ENCODE measurements around the gene ENDOD1. TPM values are rescaled to one million over a fixed set of nuclear protein-coding genes. Genes with fewer than 3 reads are reported as not detected.
"Not testable (repeated sequence)": the region's sequence is repeated elsewhere in the genome, so short reads cannot be mapped to it uniquely, and the experiment has no call there.

ENDOD1 gene
- total and polyA plus RNA-seq, 4 donors: 2.2 to 35.6 (median 5.9) TPM

- H3K27ac ChIP-seq (ENCODE audit: low read depth in 1 of 2, low read length in 2 of 2): peak overlapping the region in 1 of 2 donors; percentile 23
- WGBS: 67% methylated on average over 6 of the region's 6 CpGs
- no peaks in the 10 kb centered on the region for H3K4me1 ChIP-seq (ENCODE audit: control insufficient read depth in 4 of 4, insufficient read depth in 4 of 4, low read length in 3 of 4)
- no peak overlapping the region for H3K9ac ChIP-seq (ENCODE audit: low read depth in 1 of 2, low read length in 2 of 2)
- no peak overlapping the region for H3K4me3 ChIP-seq (ENCODE audit: low read depth in 1 of 3, low read length in 3 of 3)
- no peak for TF ChIP-seq FOXA1 (IDR thresholded peaks at IDR 0.05)
- no peak for TF ChIP-seq REST (IDR thresholded peaks at IDR 0.05)
- no peak for TF ChIP-seq EGR1 (IDR thresholded peaks at IDR 0.05; ENCODE audit: low read depth in 2 of 2)
- no peak for TF ChIP-seq HNF4A (conservative IDR thresholded peaks at IDR 0.05)
- no peak for TF ChIP-seq JUND (IDR thresholded peaks at IDR 0.05)
- TF ChIP-seq ATF3 (IDR thresholded peaks at IDR 0.05): no peak
- TF ChIP-seq ZBTB33 (IDR thresholded peaks at IDR 0.05): no peak
- no peak for TF ChIP-seq GABPA (IDR thresholded peaks at IDR 0.05 in 1 of 2, conservative IDR thresholded peaks at IDR 0.05 in 1 of 2)
- TF ChIP-seq TAF1 (conservative IDR thresholded peaks at IDR 0.05): no peak
- DNase-seq (ENCODE audit: low spot score): no peak
- no peaks in the 10 kb centered on the region for H3K9me3 ChIP-seq (ENCODE audit: control insufficient read depth in 4 of 4, low read length in 3 of 4)
- H3K36me3 ChIP-seq (ENCODE audit: control insufficient read depth in 4 of 4, insufficient read depth in 3 of 4, low read depth in 1 of 4, low read length in 3 of 4): no peaks in the 10 kb centered on the region
- no peaks in the 10 kb centered on the region for H3K27me3 ChIP-seq (ENCODE audit: control insufficient read depth in 4 of 4, insufficient read depth in 4 of 4, low read length in 3 of 4)
Observed at GRCh38 chr11:95108671-95109551, 19.3 kb downstream of the ENDOD1 start.

DNA sequence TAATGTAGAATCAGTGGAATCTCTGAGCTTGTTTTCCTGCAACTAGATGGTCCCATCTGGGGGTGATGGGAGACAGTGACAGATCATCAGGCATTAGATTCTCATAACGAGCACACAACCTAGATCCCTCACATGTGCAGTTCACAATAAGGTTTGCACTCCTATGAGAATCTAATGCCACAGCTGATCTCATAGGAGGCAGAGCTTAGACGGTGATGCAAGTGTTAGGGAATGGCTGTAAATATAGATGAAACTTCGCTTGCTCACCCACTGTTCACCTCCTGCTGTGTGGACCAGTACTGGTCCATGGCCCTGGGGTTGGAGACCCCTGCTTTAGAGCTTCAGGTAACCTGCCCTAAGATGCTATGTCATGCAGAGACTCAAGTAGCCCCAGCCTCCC is 21.8 kb downstream of the ENDOD1 start:
- H3K27ac ChIP-seq (ENCODE audit: low read depth in 1 of 2, low read length in 2 of 2); H3K27me3 ChIP-seq (ENCODE audit: control insufficient read depth in 4 of 4, insufficient read depth in 4 of 4, low read length in 3 of 4); H3K4me1 ChIP-seq (ENCODE audit: control insufficient read depth in 4 of 4, insufficient read depth in 4 of 4, low read length in 3 of 4); H3K4me3 ChIP-seq (ENCODE audit: low read depth in 1 of 3, low read length in 3 of 3); H3K9ac ChIP-seq (ENCODE audit: low read depth in 1 of 2, low read length in 2 of 2); H3K9me3 ChIP-seq (ENCODE audit: control insufficient read depth in 4 of 4, low read length in 3 of 4); H3K36me3 ChIP-seq (ENCODE audit: control insufficient read depth in 4 of 4, insufficient read depth in 3 of 4, low read depth in 1 of 4, low read length in 3 of 4); DNase-seq (ENCODE audit: low spot score): not testable (repeated sequence)
- WGBS: 88% methylated on average over 3 of the region's 3 CpGs

DNA sequence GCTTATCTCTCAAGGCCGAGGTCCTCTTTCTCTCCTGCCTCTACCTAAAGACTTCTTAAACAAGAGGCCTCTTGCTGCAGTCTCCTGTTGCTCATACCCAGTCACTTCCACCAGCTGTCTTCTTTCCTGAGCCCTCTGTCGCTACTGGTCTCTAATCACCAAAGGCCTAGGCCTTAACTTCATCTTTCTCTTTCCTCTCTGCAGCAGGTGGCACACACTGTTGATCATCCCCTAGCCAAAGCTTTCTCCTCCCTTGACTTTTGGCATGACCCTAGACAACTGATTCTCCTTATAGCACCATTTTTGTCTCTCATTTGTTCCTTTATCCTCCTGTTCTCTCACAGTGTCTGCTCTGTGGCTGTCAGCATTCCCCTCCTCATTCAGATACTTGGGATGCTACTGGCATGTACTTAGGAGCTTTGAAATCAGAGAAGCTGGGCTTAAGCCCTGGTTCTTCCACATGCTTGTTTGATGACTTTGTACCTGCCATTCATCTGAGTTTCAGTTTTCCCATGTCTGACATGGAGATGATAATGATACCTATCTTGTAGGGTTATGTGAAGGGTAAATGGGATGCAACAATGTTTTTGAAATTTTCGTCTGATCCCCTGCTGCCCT is 22.4 kb downstream of the ENDOD1 start:
- H3K27ac ChIP-seq (ENCODE audit: low read depth in 1 of 2, low read length in 2 of 2): no peak overlapping the region
- DNase-seq (ENCODE audit: low spot score): no peak
- H3K4me3 ChIP-seq (ENCODE audit: low read depth in 1 of 3, low read length in 3 of 3): no peak overlapping the region
- no peaks in the 10 kb centered on the region for H3K27me3 ChIP-seq (ENCODE audit: control insufficient read depth in 4 of 4, insufficient read depth in 4 of 4, low read length in 3 of 4)
- H3K9me3 ChIP-seq (ENCODE audit: control insufficient read depth in 4 of 4, low read length in 3 of 4): no peaks in the 10 kb centered on the region
- no peak overlapping the region for H3K9ac ChIP-seq (ENCODE audit: low read depth in 1 of 2, low read length in 2 of 2)
- WGBS: 94% methylated on average over 3 of the region's 3 CpGs
- no peaks in the 10 kb centered on the region for H3K36me3 ChIP-seq (ENCODE audit: control insufficient read depth in 4 of 4, insufficient read depth in 3 of 4, low read depth in 1 of 4, low read length in 3 of 4)
- H3K4me1 ChIP-seq (ENCODE audit: control insufficient read depth in 4 of 4, insufficient read depth in 4 of 4, low read length in 3 of 4): no peaks in the 10 kb centered on the region
- TF ChIP-seq GABPA (IDR thresholded peaks at IDR 0.05 in 1 of 2, conservative IDR thresholded peaks at IDR 0.05 in 1 of 2) (no peak), RXRA (IDR thresholded peaks at IDR 0.05) (no peak), FOXA1 (IDR thresholded peaks at IDR 0.05) (no peak), ATF3 (IDR thresholded peaks at IDR 0.05) (no peak), TAF1 (conservative IDR thresholded peaks at IDR 0.05) (no peak), HNF4G (IDR thresholded peaks at IDR 0.05) (no peak), EGR1 (IDR thresholded peaks at IDR 0.05; ENCODE audit: low read depth in 2 of 2) (no peak), MAX (IDR thresholded peaks at IDR 0.05) (no peak), RAD21 (IDR thresholded peaks at IDR 0.05) (no peak), NR2F2 (IDR thresholded peaks at IDR 0.05) (no peak)
- TF ChIP-seq, protein P1, sequence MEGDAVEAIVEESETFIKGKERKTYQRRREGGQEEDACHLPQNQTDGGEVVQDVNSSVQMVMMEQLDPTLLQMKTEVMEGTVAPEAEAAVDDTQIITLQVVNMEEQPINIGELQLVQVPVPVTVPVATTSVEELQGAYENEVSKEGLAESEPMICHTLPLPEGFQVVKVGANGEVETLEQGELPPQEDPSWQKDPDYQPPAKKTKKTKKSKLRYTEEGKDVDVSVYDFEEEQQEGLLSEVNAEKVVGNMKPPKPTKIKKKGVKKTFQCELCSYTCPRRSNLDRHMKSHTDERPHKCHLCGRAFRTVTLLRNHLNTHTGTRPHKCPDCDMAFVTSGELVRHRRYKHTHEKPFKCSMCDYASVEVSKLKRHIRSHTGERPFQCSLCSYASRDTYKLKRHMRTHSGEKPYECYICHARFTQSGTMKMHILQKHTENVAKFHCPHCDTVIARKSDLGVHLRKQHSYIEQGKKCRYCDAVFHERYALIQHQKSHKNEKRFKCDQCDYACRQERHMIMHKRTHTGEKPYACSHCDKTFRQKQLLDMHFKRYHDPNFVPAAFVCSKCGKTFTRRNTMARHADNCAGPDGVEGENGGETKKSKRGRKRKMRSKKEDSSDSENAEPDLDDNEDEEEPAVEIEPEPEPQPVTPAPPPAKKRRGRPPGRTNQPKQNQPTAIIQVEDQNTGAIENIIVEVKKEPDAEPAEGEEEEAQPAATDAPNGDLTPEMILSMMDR (IDR thresholded peaks at IDR 0.05; ENCODE audit: low read depth, low read length, missing input control): no peak

Data from liver (tissue), 9 donors.